ENCODE results near the gene DIAPH3.
"Not testable (repeated sequence)": the region's sequence is repeated elsewhere in the genome, so short reads cannot be mapped to it uniquely, and the experiment has no call there.

DIAPH3 gene

GRCh38 chr13:60108589-60108988 is 55.1 kb downstream of the DIAPH3 start:
- no peak for DNase-seq
- intact Hi-C loops (cut with DNase I): no loop called here

GRCh38 chr13:60099631-60100420 is 63.9 kb downstream of the DIAPH3 start:
- no peak for DNase-seq
- intact Hi-C loops (cut with DNase I): no loop called here

GRCh38 chr13:60095300-60095699 is 68.4 kb downstream of the DIAPH3 start:
- intact Hi-C loops (cut with DNase I): no loop called here
- DNase-seq: no peak

GRCh38 chr13:60094385-60095088 is 69.2 kb downstream of the DIAPH3 start:
- intact Hi-C loops (cut with DNase I): no loop called here
- DNase-seq: no peak

GRCh38 chr13:60093425-60094019 is 70.2 kb downstream of the DIAPH3 start:
- DNase-seq: no peak
- intact Hi-C loops (cut with DNase I): no loop called here

GRCh38 chr13:60091573-60091972 is 72.2 kb downstream of the DIAPH3 start:
- no peak for DNase-seq
- intact Hi-C loops (cut with DNase I): no loop called here

GRCh38 chr13:60090574-60090973 is 73.2 kb downstream of the DIAPH3 start:
- intact Hi-C loops (cut with DNase I): no loop called here

GRCh38 chr13:60083780-60084179 is 79.9 kb downstream of the DIAPH3 start:
- intact Hi-C loops (cut with DNase I); DNase-seq: not testable (repeated sequence)

More at GRCh38 chr13:60090574-60090973, 73.2 kb downstream of the DIAPH3 start:
- no peak for DNase-seq

- DNase-seq: no peak
Observed at GRCh38 chr13:60080850-60081249, 82.9 kb downstream of the DIAPH3 start.

GRCh38 chr13:60078226-60078625 is 85.5 kb downstream of the DIAPH3 start:
- intact Hi-C loops (cut with DNase I): no loop called here
- no peak for DNase-seq

More at GRCh38 chr13:60080850-60081249, 82.9 kb downstream of the DIAPH3 start:
- intact Hi-C loops (cut with DNase I): no loop called here

GRCh38 chr13:60075850-60076249 is 87.9 kb downstream of the DIAPH3 start:
- intact Hi-C loops (cut with DNase I): no loop called here

GRCh38 chr13:60074397-60074796 is 89.3 kb downstream of the DIAPH3 start:
- intact Hi-C loops (cut with DNase I): no loop called here
- DNase-seq: no peak

More at GRCh38 chr13:60075850-60076249, 87.9 kb downstream of the DIAPH3 start:
- no peak for DNase-seq

- intact Hi-C loops (cut with DNase I): no loop called here
- no peak for DNase-seq
Observed at GRCh38 chr13:60066226-60066625, 97.5 kb downstream of the DIAPH3 start.

GRCh38 chr13:60062502-60062901 is 101.2 kb downstream of the DIAPH3 start:
- no peak for DNase-seq
- intact Hi-C loops (cut with DNase I): no loop called here

GRCh38 chr13:60061737-60062136 is 102.0 kb downstream of the DIAPH3 start:
- DNase-seq: no peak
- intact Hi-C loops (cut with DNase I): no loop called here

- DNase-seq: no peak
- intact Hi-C loops (cut with DNase I): no loop called here
Observed at GRCh38 chr13:60051754-60052285, 111.9 kb downstream of the DIAPH3 start.

- DNase-seq; intact Hi-C loops (cut with DNase I): not testable (repeated sequence)
Observed at GRCh38 chr13:60048353-60048752, 115.4 kb downstream of the DIAPH3 start.

- DNase-seq: no peak
- intact Hi-C loops (cut with DNase I): no loop called here
Observed at GRCh38 chr13:60047918-60048317, 115.8 kb downstream of the DIAPH3 start.

- DNase-seq: no peak
- intact Hi-C loops (cut with DNase I): no loop called here
Observed at GRCh38 chr13:60044321-60044720, 119.4 kb downstream of the DIAPH3 start.

- no peak for DNase-seq
- intact Hi-C loops (cut with DNase I): no loop called here
Observed at GRCh38 chr13:60043262-60043661, 120.5 kb downstream of the DIAPH3 start.

GRCh38 chr13:60040668-60041067 is 123.1 kb downstream of the DIAPH3 start:
- intact Hi-C loops (cut with DNase I): not testable (repeated sequence)

More at GRCh38 chr13:60040668-60041067, 123.1 kb downstream of the DIAPH3 start:
- DNase-seq: not testable (repeated sequence)

Data from posterior cingulate gyrus (tissue), 11 donors.